Activated T-helper 1 cell treated with Interleukin-2 at 50 U/mL for 16 hours (primary cell): Measurements from ENCODE around the gene MAGEA9.
"Not testable (repeated sequence)": the region's sequence is repeated elsewhere in the genome, so short reads cannot be mapped to it uniquely, and the experiment has no call there.

Experiments used
- DNase-seq: peaks from one replicate; pipeline ENCODE4 v3.0.0-alpha.2; 2020; ENCODE audit warnings: low read depth

The MAGEA9 gene, protein sequence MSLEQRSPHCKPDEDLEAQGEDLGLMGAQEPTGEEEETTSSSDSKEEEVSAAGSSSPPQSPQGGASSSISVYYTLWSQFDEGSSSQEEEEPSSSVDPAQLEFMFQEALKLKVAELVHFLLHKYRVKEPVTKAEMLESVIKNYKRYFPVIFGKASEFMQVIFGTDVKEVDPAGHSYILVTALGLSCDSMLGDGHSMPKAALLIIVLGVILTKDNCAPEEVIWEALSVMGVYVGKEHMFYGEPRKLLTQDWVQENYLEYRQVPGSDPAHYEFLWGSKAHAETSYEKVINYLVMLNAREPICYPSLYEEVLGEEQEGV

DNA sequence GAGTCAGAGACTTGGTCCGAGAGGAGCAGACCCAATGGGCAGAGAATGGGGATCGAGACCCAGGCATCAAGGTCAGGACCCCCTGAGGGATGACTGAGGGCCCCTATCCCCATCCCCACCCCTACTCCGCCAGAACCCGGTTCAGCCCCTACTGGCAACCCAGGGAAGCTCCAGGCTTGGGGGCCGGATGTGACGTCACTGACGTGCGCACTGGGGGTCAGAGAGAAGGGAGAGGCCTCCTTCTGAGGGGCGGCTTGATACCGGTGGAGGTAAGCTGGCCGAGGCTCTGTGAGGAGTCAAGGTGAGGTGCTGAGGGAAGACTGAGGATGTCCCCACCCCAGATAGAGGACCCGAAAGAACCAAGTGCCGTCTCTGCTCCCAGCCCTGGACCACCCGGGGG lies at the start of gene MAGEA9:
MAGEA9 (plus strand) TSS at position 204 of the 400 bp plus-strand sequence. CDS start 4,281 bp downstream, outside the sequence.
- DNase-seq: not testable (repeated sequence)

DNA sequence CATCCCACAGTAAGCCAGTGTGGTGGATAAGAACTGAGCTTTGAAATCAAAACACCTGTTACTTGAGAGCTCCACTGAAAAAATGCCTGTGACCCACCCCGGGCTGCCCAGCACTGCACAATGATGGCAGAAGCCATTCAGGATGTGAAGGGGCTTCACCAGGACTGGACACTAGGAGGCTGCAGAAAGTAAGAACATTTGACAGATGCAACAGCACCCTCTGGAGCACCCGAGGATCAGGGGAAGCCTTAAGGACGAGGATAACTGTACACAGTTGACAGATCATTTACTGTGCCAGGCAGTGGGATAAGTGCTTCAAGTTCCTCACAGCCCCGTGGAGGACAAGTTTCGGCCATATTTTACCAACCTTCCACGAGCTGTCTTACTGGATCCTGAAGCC lies 39.5 kb upstream of the MAGEA9 start:
- DNase-seq: not testable (repeated sequence)

GRCh38 chrX:149746390-149747007 lies 35.2 kb upstream of the MAGEA9 start:
- not testable (repeated sequence) for DNase-seq

- no peak for DNase-seq
These were observed 24.3 kb upstream of the MAGEA9 start for GRCh38 chrX:149757206-149758067.

GRCh38 chrX:149758068-149758714 lies 23.5 kb upstream of the MAGEA9 start:
- DNase-seq: no peak

DNA sequence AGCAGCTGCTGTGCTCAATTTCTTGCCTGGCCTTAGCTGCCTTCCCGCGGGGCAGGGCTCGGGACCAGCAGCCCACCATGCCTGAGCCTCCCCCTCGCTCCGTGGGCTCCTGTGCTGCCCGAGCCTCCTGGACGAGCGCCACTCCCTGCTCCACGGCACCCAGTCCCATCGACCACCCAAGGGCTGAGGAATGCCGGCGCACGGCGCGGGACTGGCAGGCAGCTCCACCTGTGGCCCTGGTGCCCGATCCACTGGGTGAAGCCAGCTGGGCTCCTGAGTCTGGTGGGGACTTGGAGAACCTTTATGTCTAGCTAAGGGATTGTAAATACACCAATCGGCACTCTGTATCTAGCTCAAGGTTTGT lies 23.0 kb upstream of the MAGEA9 start:
- not testable (repeated sequence) for DNase-seq

GRCh38 chrX:149759824-149760223 lies 21.9 kb upstream of the MAGEA9 start:
- DNase-seq: no peak

GRCh38 chrX:149760965-149761364 lies 20.8 kb upstream of the MAGEA9 start:
- DNase-seq: no peak

GRCh38 chrX:149761858-149762674 lies 19.7 kb upstream of the MAGEA9 start:
- not testable (repeated sequence) for DNase-seq

DNA sequence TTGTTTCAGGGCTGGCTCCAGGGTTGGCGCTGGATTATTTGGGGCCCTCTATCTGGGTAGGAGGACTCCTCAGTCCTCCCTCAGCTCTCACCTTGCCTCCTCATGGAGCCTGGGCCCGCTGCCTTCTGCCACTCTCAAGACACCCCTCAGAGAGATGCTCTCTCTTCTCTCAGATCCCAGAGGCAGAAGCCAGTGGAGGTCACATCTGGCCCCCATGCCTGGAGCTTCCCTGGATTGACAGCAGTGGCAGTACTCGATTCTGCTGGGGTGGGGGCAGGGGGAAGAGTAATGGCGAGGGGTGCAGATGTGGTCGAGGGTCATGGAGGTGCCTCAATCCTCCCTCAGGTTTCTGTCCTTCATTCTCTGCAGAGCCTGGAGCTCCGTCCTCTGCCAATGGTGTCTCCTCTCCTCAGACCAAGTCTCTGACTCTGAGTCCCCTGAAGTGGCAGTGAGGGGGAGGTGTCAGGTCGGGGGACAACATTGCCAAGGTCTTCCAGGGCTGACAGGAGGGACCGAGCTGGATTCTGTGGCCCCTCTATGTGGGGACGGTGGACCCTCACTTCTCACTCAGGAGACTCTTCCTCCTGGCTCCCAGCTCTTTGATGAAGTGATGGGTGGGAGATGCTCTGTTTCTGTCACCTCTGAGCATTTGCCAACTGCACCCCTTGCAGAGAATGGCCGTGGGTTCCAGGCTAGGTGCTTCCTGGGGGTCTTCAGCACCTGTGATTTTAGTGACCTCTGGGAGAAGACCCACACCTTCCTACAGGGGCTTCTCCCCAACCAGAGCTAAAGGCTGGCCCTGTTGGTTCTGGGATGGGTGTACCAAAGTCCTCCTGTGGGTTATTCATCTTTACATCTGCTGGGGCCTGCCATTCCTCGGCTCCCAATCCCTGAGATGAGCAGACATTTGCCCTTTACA lies 18.8 kb upstream of the MAGEA9 start:
- no peak for DNase-seq

DNA sequence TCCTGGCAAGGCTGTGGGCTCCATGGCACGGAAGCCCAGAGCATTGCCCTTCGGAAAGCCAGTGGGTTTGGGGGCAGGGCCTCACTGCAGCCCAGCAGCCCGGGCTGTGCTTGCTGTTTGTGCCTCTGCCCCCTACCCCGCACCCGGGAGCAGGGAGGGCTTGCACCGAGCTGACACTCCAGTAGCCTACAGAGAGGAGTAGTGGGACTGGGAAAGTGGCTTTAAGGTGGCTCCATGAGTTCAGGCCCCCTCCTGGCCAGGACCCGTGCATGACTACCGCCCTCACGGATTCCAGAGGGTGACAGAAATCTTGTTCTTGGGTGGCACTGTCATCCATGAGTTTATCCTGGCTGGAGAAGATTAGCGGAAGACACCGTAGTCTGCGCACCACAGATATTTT lies 11.4 kb upstream of the MAGEA9 start:
- not testable (repeated sequence) for DNase-seq

GRCh38 chrX:149773026-149773425 lies 8.7 kb upstream of the MAGEA9 start:
- not testable (repeated sequence) for DNase-seq

GRCh38 chrX:149773768-149774167 lies 8.0 kb upstream of the MAGEA9 start, which contains the start of gene HSFX1:
Gene HSFX1, plus strand, starts transcription at chrX:149774068. Its CDS starts 614 bp downstream, at chrX:149774682.
- not testable (repeated sequence) for DNase-seq

DNA sequence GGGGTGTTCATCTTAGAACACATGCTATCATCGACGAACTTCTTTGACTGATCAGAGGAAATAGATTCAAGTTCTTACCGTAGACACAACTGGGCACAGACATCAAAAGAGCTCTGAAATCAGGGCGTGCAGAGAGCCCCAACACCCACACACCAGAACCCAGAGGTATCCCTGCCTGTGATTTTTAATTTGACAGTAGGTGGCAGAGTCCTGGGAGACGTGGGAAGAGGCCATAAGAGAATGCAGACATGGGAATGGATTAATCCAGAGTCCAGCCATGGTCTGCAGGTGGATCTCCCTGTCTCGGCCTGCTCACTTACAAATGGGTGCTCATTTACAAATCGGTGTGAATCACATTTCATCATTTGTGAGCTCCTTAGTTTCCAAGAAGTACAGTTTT lies 3.7 kb upstream of the MAGEA9 start:
- not testable (repeated sequence) for DNase-seq

- DNase-seq: not testable (repeated sequence)
These were observed 13.8 kb downstream of the MAGEA9 start for GRCh38 chrX:149795531-149795930.

DNA sequence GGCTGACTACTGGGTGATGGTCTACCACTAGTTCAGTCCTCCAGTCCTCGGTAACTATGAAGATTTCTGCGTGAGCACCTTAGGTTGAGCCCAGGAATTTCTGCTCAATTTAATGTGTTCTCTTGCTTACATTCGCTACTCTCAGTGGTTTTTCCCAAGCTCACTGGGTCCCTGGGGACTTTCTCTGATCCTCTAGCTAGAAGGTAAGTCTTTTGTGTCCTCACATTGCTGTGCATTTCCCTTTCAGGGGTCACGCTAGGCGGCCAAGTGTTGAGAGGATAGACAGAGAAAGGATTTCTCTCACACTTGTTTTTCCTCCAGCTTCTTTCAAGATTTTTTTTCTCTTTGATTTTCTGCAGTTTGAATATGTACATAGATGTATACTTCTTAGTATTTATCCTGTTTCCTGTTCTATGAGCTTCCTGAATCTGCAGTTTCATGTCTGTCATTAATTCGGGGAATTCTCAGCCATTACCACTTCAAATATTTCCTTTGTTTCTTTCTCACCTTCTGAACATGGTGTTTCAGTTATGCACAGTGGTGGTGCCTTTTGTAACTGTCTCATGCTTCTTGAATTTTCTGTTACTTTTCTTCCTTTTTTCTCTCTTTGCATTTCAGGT lies 17.5 kb downstream of the MAGEA9 start:
- no peak for DNase-seq

DNA sequence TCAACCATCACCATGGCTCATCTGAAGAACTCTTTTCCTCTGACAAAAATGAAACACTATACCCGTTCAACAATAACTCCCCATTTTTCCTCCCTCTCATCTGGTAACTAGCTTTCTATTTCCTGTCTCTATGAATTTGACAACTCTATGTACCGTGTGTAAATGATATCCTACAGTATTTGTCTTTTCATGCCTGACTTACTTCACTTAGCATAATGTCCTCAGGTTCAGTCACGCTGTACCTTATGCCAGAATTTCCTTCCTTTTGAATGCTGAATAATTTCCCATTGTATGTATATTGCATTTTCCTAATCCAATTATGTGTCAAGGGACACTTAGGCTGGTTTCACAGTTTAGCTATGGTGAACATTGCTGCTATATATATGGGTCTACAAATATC lies 18.2 kb downstream of the MAGEA9 start:
- DNase-seq: no peak

- DNase-seq: no peak
These were observed 21.8 kb downstream of the MAGEA9 start for GRCh38 chrX:149803458-149804062.

GRCh38 chrX:149804102-149804501 lies 22.4 kb downstream of the MAGEA9 start:
- no peak for DNase-seq
